ENCODE results near the gene SURF4.

The SURF4 gene

GRCh38 chr9:133372144-133372543 lies 3.7 kb downstream of the SURF4 start:
- H3K4me1 ChIP-seq (ENCODE audit: control insufficient read depth, insufficient read depth, low read length, poor library complexity, severe bottlenecking): peaks cover 7% of the 10 kb centered on the region
- 93 to 100% methylated on average over 4 to 5 of the region's 7 CpGs for WGBS, 2 experiments (ENCODE audit: insufficient coverage in 2 of 2)
- no peak overlapping the region for H3K4me3 ChIP-seq (ENCODE audit: extremely low read depth, insufficient read depth, low read length, poor library complexity, severe bottlenecking)

DNA sequence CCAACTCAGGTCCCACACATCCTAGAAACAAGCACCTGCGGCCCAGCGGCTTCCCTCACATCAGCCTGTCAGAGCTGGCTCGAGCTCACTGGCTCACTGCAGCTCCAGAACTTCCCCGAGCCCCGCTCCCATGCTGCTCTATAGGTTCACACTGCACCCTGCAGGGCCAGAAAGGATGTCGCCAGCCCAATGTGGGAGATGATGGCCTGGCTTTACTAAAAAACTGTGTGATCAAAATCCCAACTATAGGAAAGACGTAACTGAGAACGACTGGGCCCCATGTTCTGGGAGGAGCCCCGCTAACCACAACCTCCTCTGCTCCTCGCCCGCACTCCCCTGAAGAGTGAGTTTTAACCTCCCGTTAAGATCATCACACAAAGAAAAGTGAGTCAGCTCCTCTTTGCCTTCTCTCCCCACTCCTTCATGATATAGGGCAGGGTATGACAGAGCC lies 4.6 kb downstream of the SURF4 start:
- peaks cover 7% of the 10 kb centered on the region for H3K4me1 ChIP-seq (ENCODE audit: control insufficient read depth, insufficient read depth, low read length, poor library complexity, severe bottlenecking)
- H3K4me3 ChIP-seq (ENCODE audit: extremely low read depth, insufficient read depth, low read length, poor library complexity, severe bottlenecking): no peak overlapping the region
- no peaks in the 10 kb centered on the region for H3K9me3 ChIP-seq (ENCODE audit: control insufficient read depth, low read length)
- 87 to 93% methylated on average over 11 to 12 of the region's 12 CpGs for WGBS, 2 experiments (ENCODE audit: insufficient coverage in 2 of 2)
- peaks cover 79% of the 10 kb centered on the region for H3K36me3 ChIP-seq (ENCODE audit: control insufficient read depth, insufficient read depth, low read length)
- no peak overlapping the region for H3K27ac ChIP-seq (ENCODE audit: low read depth, low read length, severe bottlenecking)

More at GRCh38 chr9:133372144-133372543, 3.7 kb downstream of the SURF4 start:
- peaks cover 72% of the 10 kb centered on the region for H3K36me3 ChIP-seq (ENCODE audit: control insufficient read depth, insufficient read depth, low read length)
- H3K9me3 ChIP-seq (ENCODE audit: control insufficient read depth, low read length): no peaks in the 10 kb centered on the region
- no peak overlapping the region for H3K27ac ChIP-seq (ENCODE audit: low read depth, low read length, severe bottlenecking)

DNA sequence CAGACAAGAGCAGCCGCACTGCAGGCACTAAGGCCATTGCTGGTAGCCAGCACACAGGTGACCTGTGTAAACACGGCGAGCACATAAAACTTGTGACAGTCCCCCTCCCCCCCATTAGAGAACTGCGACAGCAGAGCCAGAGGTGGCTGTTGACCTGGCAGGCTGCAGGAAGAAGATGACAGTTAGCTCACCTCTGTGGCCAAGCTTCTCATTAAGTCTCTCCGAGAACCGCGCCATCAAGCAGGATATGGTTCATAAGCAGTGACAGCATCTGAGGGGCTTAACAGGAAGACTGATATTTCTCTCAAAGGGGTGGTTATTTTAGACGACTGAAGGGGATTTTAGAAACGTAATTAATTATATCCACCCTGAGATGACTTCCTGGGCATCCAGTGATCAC lies 5.2 kb downstream of the SURF4 start:
- Histone ChIP-seq H3K27ac (ENCODE audit: low read depth, low read length, severe bottlenecking) (no peak overlapping the region), H3K36me3 (ENCODE audit: control insufficient read depth, insufficient read depth, low read length) (peaks cover 85% of the 10 kb centered on the region), H3K9me3 (ENCODE audit: control insufficient read depth, low read length) (no peaks in the 10 kb centered on the region), H3K4me1 (ENCODE audit: control insufficient read depth, insufficient read depth, low read length, poor library complexity, severe bottlenecking) (peaks cover 7% of the 10 kb centered on the region), H3K4me3 (ENCODE audit: extremely low read depth, insufficient read depth, low read length, poor library complexity, severe bottlenecking) (no peak overlapping the region)
- WGBS, 2 experiments (ENCODE audit: insufficient coverage in 2 of 2): 92 to 96% methylated on average over 4 of the region's 9 CpGs

DNA sequence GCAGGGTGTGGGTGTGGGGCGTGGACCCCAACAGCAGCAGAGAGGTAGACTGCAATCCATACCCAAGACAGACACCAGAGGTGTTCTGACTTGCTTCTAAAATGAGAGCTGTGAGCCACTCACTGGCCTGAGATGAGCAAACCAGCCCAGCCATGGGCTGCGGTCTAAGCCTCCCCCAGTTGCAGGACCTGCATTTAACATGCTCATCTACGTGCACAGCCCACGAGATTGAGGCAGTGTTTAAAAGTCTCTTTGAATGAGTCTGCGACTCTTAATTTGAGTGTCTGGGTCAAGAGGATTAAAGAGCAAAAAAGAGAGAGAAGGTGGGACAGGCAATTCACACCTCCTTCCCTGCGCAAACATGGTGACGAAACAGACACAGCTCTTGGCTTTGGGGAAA lies 5.9 kb downstream of the SURF4 start:
- H3K9me3 ChIP-seq (ENCODE audit: control insufficient read depth, low read length): no peaks in the 10 kb centered on the region
- H3K4me3 ChIP-seq (ENCODE audit: extremely low read depth, insufficient read depth, low read length, poor library complexity, severe bottlenecking): no peak overlapping the region
- 92 to 99% methylated on average over 7 of the region's 7 CpGs for WGBS, 2 experiments (ENCODE audit: insufficient coverage in 2 of 2)
- H3K27ac ChIP-seq (ENCODE audit: low read depth, low read length, severe bottlenecking): no peak overlapping the region
- H3K36me3 ChIP-seq (ENCODE audit: control insufficient read depth, insufficient read depth, low read length): peaks cover 93% of the 10 kb centered on the region
- peaks cover 7% of the 10 kb centered on the region for H3K4me1 ChIP-seq (ENCODE audit: control insufficient read depth, insufficient read depth, low read length, poor library complexity, severe bottlenecking)

- WGBS, 2 experiments (ENCODE audit: insufficient coverage in 2 of 2): 86 to 87% methylated on average over 1 to 6 of the region's 6 CpGs
- Histone ChIP-seq H3K36me3 (ENCODE audit: control insufficient read depth, insufficient read depth, low read length) (peaks cover 98% of the 10 kb centered on the region), H3K4me3 (ENCODE audit: extremely low read depth, insufficient read depth, low read length, poor library complexity, severe bottlenecking) (no peak overlapping the region), H3K9me3 (ENCODE audit: control insufficient read depth, low read length) (no peaks in the 10 kb centered on the region), H3K4me1 (ENCODE audit: control insufficient read depth, insufficient read depth, low read length, poor library complexity, severe bottlenecking) (peaks cover 7% of the 10 kb centered on the region), H3K27ac (ENCODE audit: low read depth, low read length, severe bottlenecking) (no peak overlapping the region)
Observed at GRCh38 chr9:133369422-133369821, 6.4 kb downstream of the SURF4 start.

DNA sequence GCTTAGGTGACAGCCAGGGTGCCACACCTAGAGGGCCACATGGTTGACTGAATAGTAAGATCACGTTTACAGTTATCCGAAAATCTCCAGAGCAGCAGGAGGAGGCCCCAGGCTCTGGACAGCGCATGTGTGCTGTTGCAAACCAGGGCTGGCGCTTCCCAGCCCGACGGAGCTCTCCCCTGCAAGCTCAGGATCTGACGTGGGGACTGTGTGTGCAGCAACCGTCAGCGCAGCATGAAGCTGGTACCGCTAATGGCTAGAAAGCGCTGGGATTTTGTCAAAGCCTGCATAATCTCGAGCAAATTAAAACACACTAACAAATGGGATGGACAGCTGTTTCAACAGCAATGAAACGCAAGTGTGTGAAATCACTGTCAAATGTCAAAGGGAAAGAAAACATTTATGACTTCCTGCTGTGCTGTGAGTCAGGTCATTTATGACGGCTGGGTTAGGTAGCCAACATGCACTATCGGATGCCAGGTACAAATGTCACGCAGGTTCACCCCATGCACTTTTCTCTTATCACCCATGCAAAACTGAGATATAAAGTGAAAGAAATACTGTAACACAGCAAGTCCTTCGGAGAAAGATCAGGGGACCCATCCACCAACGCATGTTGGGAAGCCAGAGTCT lies 7.5 kb downstream of the SURF4 start:
- peaks cover 98% of the 10 kb centered on the region for H3K36me3 ChIP-seq (ENCODE audit: control insufficient read depth, insufficient read depth, low read length)
- peaks cover 7% of the 10 kb centered on the region for H3K4me1 ChIP-seq (ENCODE audit: control insufficient read depth, insufficient read depth, low read length, poor library complexity, severe bottlenecking)
- no peak overlapping the region for H3K4me3 ChIP-seq (ENCODE audit: extremely low read depth, insufficient read depth, low read length, poor library complexity, severe bottlenecking)
- H3K9me3 ChIP-seq (ENCODE audit: control insufficient read depth, low read length): no peaks in the 10 kb centered on the region
- 96 to 97% methylated on average over 14 to 15 of the region's 18 CpGs for WGBS, 2 experiments (ENCODE audit: insufficient coverage in 2 of 2)
- no peak overlapping the region for H3K27ac ChIP-seq (ENCODE audit: low read depth, low read length, severe bottlenecking)

GRCh38 chr9:133367778-133368177 lies 8.1 kb downstream of the SURF4 start:
- 91 to 97% methylated on average over 9 to 10 of the region's 10 CpGs for WGBS, 2 experiments (ENCODE audit: insufficient coverage in 2 of 2)
- H3K36me3 ChIP-seq (ENCODE audit: control insufficient read depth, insufficient read depth, low read length): peaks cover 98% of the 10 kb centered on the region
- no peak overlapping the region for H3K27ac ChIP-seq (ENCODE audit: low read depth, low read length, severe bottlenecking)
- no peak overlapping the region for H3K4me3 ChIP-seq (ENCODE audit: extremely low read depth, insufficient read depth, low read length, poor library complexity, severe bottlenecking)
- H3K4me1 ChIP-seq (ENCODE audit: control insufficient read depth, insufficient read depth, low read length, poor library complexity, severe bottlenecking): peaks cover 7% of the 10 kb centered on the region
- no peaks in the 10 kb centered on the region for H3K9me3 ChIP-seq (ENCODE audit: control insufficient read depth, low read length)

- Histone ChIP-seq H3K4me3 (ENCODE audit: extremely low read depth, insufficient read depth, low read length, poor library complexity, severe bottlenecking) (no peak overlapping the region), H3K4me1 (ENCODE audit: control insufficient read depth, insufficient read depth, low read length, poor library complexity, severe bottlenecking) (peaks cover 5% of the 10 kb centered on the region), H3K27ac (ENCODE audit: low read depth, low read length, severe bottlenecking) (no peak overlapping the region), H3K9me3 (ENCODE audit: control insufficient read depth, low read length) (no peaks in the 10 kb centered on the region), H3K36me3 (ENCODE audit: control insufficient read depth, insufficient read depth, low read length) (peaks cover 98% of the 10 kb centered on the region)
- WGBS, 2 experiments (ENCODE audit: insufficient coverage in 2 of 2): 97% methylated on average over 21 to 22 of the region's 22 CpGs
Observed at GRCh38 chr9:133367221-133367620, 8.6 kb downstream of the SURF4 start.

- Histone ChIP-seq H3K4me1 (ENCODE audit: control insufficient read depth, insufficient read depth, low read length, poor library complexity, severe bottlenecking) (no peaks in the 10 kb centered on the region), H3K4me3 (ENCODE audit: extremely low read depth, insufficient read depth, low read length, poor library complexity, severe bottlenecking) (no peak overlapping the region), H3K9me3 (ENCODE audit: control insufficient read depth, low read length) (no peaks in the 10 kb centered on the region), H3K36me3 (ENCODE audit: control insufficient read depth, insufficient read depth, low read length) (peaks cover 98% of the 10 kb centered on the region), H3K27ac (ENCODE audit: low read depth, low read length, severe bottlenecking) (no peak overlapping the region)
- 90 to 92% methylated on average over 8 to 10 of the region's 11 CpGs for WGBS, 2 experiments (ENCODE audit: insufficient coverage in 2 of 2)
Observed at GRCh38 chr9:133366435-133366834, 9.4 kb downstream of the SURF4 start.

- H3K9me3 ChIP-seq (ENCODE audit: control insufficient read depth, low read length): no peaks in the 10 kb centered on the region
- H3K4me1 ChIP-seq (ENCODE audit: control insufficient read depth, insufficient read depth, low read length, poor library complexity, severe bottlenecking): no peaks in the 10 kb centered on the region
- no peak overlapping the region for H3K27ac ChIP-seq (ENCODE audit: low read depth, low read length, severe bottlenecking)
- 95 to 97% methylated on average over 12 to 14 of the region's 15 CpGs for WGBS, 2 experiments (ENCODE audit: insufficient coverage in 2 of 2)
- H3K36me3 ChIP-seq (ENCODE audit: control insufficient read depth, insufficient read depth, low read length): peaks cover 91% of the 10 kb centered on the region
- no peak overlapping the region for H3K4me3 ChIP-seq (ENCODE audit: extremely low read depth, insufficient read depth, low read length, poor library complexity, severe bottlenecking)
Observed at GRCh38 chr9:133362359-133363044, 13.4 kb downstream of the SURF4 start.

DNA sequence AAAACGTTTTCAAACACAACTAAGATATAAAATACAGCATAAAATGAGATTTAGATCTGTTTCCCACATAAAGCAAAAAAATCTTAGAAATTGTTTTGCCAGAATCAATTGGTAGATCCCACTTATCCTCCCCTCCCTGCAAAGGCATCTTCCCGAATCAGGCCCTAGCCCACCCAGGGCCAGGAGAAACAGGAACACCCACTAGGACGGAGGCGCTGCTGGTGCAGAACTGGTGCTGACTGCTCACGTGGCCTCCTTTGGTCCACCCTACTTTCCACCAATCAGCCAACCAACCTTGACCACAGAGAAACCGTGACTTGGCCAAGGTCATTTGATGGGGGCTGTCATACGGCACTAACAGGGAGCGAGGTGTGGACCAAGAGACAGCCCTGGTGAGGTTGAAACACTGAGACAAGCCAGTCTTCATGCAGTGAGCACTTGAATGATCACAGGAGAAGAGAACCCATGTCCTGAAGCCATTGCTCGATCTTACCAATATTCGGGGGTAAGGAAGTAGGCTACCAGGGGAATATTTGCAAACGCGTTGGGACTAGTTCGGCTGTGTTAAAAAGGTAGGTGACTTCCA lies 14.3 kb downstream of the SURF4 start:
- peak overlapping the region; percentile 36 for H3K27ac ChIP-seq (ENCODE audit: low read depth, low read length, severe bottlenecking)
- H3K4me1 ChIP-seq (ENCODE audit: control insufficient read depth, insufficient read depth, low read length, poor library complexity, severe bottlenecking): no peaks in the 10 kb centered on the region
- no peaks in the 10 kb centered on the region for H3K9me3 ChIP-seq (ENCODE audit: control insufficient read depth, low read length)
- H3K4me3 ChIP-seq (ENCODE audit: extremely low read depth, insufficient read depth, low read length, poor library complexity, severe bottlenecking): no peak overlapping the region
- H3K36me3 ChIP-seq (ENCODE audit: control insufficient read depth, insufficient read depth, low read length): peaks cover 86% of the 10 kb centered on the region
- WGBS, 2 experiments (ENCODE audit: insufficient coverage in 2 of 2): 92 to 100% methylated on average over 11 to 12 of the region's 13 CpGs

Data from mesodermal cell (in vitro differentiated cells).